GM03348 (cell line): ENCODE measurements around the gene C1orf198.

Source experiments
- DNase-seq: peaks from one replicate; pipeline ENCODE4 v3.0.0; 2012; ENCODE audit warnings: low spot score

Gene C1orf198

GRCh38 chr1:230867903-230868735, at the start of gene C1orf198:
Gene C1orf198, minus strand, starts transcription at chr1:230868521. Its CDS starts 9 bp downstream, at chr1:230868512.
- DNase-seq = peak; percentile 95

- peak; percentile 79 for DNase-seq
Measured at GRCh38 chr1:230917284-230918135, 49.2 kb upstream of the C1orf198 start.

- no peak for DNase-seq
Measured at GRCh38 chr1:230916587-230917283, 48.4 kb upstream of the C1orf198 start.

GRCh38 chr1:230915078-230915477, 46.8 kb upstream of the C1orf198 start:
- no peak for DNase-seq

- peak; percentile 44 for DNase-seq
Measured at GRCh38 chr1:230913496-230913895, 45.2 kb upstream of the C1orf198 start.

GRCh38 chr1:230910755-230911117, 42.4 kb upstream of the C1orf198 start:
- peak; percentile 10 for DNase-seq

GRCh38 chr1:230909974-230910754, 41.8 kb upstream of the C1orf198 start:
- no peak for DNase-seq

- no peak for DNase-seq
Measured at GRCh38 chr1:230907472-230908205, 39.3 kb upstream of the C1orf198 start.

GRCh38 chr1:230906226-230906625, 37.9 kb upstream of the C1orf198 start:
- no peak for DNase-seq

GRCh38 chr1:230905733-230906132, 37.4 kb upstream of the C1orf198 start:
- DNase-seq = peak; percentile 61

GRCh38 chr1:230902349-230902923, 34.1 kb upstream of the C1orf198 start:
- DNase-seq = no peak

- no peak for DNase-seq
Measured at GRCh38 chr1:230901671-230902070, 33.4 kb upstream of the C1orf198 start.

GRCh38 chr1:230900984-230901383, 32.7 kb upstream of the C1orf198 start:
- DNase-seq = no peak

- DNase-seq = peak; percentile 84
Measured at GRCh38 chr1:230899841-230900251, 31.5 kb upstream of the C1orf198 start.

- no peak for DNase-seq
Measured at GRCh38 chr1:230898748-230899147, 30.4 kb upstream of the C1orf198 start.

- DNase-seq = no peak
Measured at GRCh38 chr1:230898144-230898543, 29.8 kb upstream of the C1orf198 start.

- DNase-seq = no peak
Measured at GRCh38 chr1:230896779-230897178, 28.5 kb upstream of the C1orf198 start.

- no peak for DNase-seq
Measured at GRCh38 chr1:230895452-230895851, 27.1 kb upstream of the C1orf198 start.

GRCh38 chr1:230894664-230895063, 26.3 kb upstream of the C1orf198 start:
- DNase-seq = no peak

GRCh38 chr1:230894032-230894431, 25.7 kb upstream of the C1orf198 start:
- no peak for DNase-seq
